Measurements from ENCODE around the gene COL5A1. TPM values are rescaled to one million over a fixed set of nuclear protein-coding genes. Genes with fewer than 3 reads are reported as not detected.

The COL5A1 gene
- total RNA-seq, 2 donors from 2014 or later, result 127 to 129 TPM

GRCh38 chr9:134737842-134738580 is 96.4 kb downstream of the COL5A1 start:
- Histone ChIP-seq H3K27me3 (replicated peaks; ENCODE audit: insufficient read depth) (no peaks in the 10 kb centered on the region), H3K27ac (no peak overlapping the region), H3K4me3 (no peak overlapping the region), H3K9me3 (no peaks in the 10 kb centered on the region), H3K4me1 (ENCODE audit: control insufficient read depth in 1 of 2, low read depth in 2 of 2) (peaks cover 0 to 14% of the 10 kb centered on the region in 2 donors), H3K36me3 (peaks cover 16% of the 10 kb centered on the region)
- no peak for TF ChIP-seq CTCF (IDR thresholded peaks at IDR 0.05)
- DNase-seq (ENCODE audit: low spot score) (no peak), ATAC-seq (ENCODE audit: insufficient number of reproducible peaks, low FRiP score, low read depth) (no peak)

GRCh38 chr9:134738869-134739659 is 97.5 kb downstream of the COL5A1 start:
- H3K27ac ChIP-seq, result no peak overlapping the region
- peak; percentile 92 for TF ChIP-seq CTCF (IDR thresholded peaks at IDR 0.05)
- H3K4me1 ChIP-seq (ENCODE audit: control insufficient read depth in 1 of 2, low read depth in 2 of 2), result peaks cover 0 to 3% of the 10 kb centered on the region in 2 donors
- H3K9me3 ChIP-seq, result no peaks in the 10 kb centered on the region
- DNase-seq (ENCODE audit: low spot score) (no peak), ATAC-seq (ENCODE audit: insufficient number of reproducible peaks, low FRiP score, low read depth) (no peak)
- H3K36me3 ChIP-seq, result peaks cover 21% of the 10 kb centered on the region
- H3K4me3 ChIP-seq, result no peak overlapping the region
- no peaks in the 10 kb centered on the region for H3K27me3 ChIP-seq (replicated peaks; ENCODE audit: insufficient read depth)

- H3K36me3 ChIP-seq, result peaks cover 26% of the 10 kb centered on the region
- no peak overlapping the region for H3K27ac ChIP-seq
- H3K27me3 ChIP-seq (replicated peaks; ENCODE audit: insufficient read depth), result no peaks in the 10 kb centered on the region
- no peak for ATAC-seq (ENCODE audit: insufficient number of reproducible peaks, low FRiP score, low read depth)
- no peaks in the 10 kb centered on the region for H3K4me1 ChIP-seq (ENCODE audit: control insufficient read depth in 1 of 2, low read depth in 2 of 2)
- no peaks in the 10 kb centered on the region for H3K9me3 ChIP-seq
- H3K4me3 ChIP-seq, result no peak overlapping the region
- no peak for TF ChIP-seq CTCF (IDR thresholded peaks at IDR 0.05)
- DNase-seq (ENCODE audit: low spot score), result no peak
Measured at GRCh38 chr9:134739660-134739968, 98.0 kb downstream of the COL5A1 start.

- H3K4me3 ChIP-seq, result no peak overlapping the region
- DNase-seq (ENCODE audit: low spot score) (no peak), ATAC-seq (ENCODE audit: insufficient number of reproducible peaks, low FRiP score, low read depth) (no peak)
- H3K27ac ChIP-seq, result no peak overlapping the region
- H3K9me3 ChIP-seq, result no peaks in the 10 kb centered on the region
- no peaks in the 10 kb centered on the region for H3K27me3 ChIP-seq (replicated peaks; ENCODE audit: insufficient read depth)
- no peak for TF ChIP-seq CTCF (IDR thresholded peaks at IDR 0.05)
- H3K4me1 ChIP-seq (ENCODE audit: control insufficient read depth in 1 of 2, low read depth in 2 of 2), result no peaks in the 10 kb centered on the region
- H3K36me3 ChIP-seq, result peaks cover 31% of the 10 kb centered on the region
Measured at GRCh38 chr9:134740071-134740470, 98.5 kb downstream of the COL5A1 start.

- no peak for TF ChIP-seq CTCF (IDR thresholded peaks at IDR 0.05)
- Histone ChIP-seq H3K4me1 (ENCODE audit: control insufficient read depth in 1 of 2, low read depth in 2 of 2) (no peaks in the 10 kb centered on the region), H3K27ac (no peak overlapping the region), H3K36me3 (peaks cover 47% of the 10 kb centered on the region), H3K27me3 (replicated peaks; ENCODE audit: insufficient read depth) (no peaks in the 10 kb centered on the region), H3K4me3 (no peak overlapping the region), H3K9me3 (no peaks in the 10 kb centered on the region)
- no peak for DNase-seq (ENCODE audit: low spot score)
- ATAC-seq (ENCODE audit: insufficient number of reproducible peaks, low FRiP score, low read depth), result no peak
Measured at GRCh38 chr9:134741846-134742245, 100.2 kb downstream of the COL5A1 start.
